Nephron (organoid): ENCODE data around the gene ZNF343.
A peak's percentile ranks its signal among the peaks of the same experiment; 100 is the strongest.

ENCODE experiments used
- H3K27ac Mint-ChIP-seq, 3 experiments: 2 replicates each; pipeline ENCODE4 v1.8.0; 2020; ENCODE audit warnings: mixed read lengths in 3 of 3, mild to moderate bottlenecking in 2 of 3, moderate library complexity in 1 of 3
- H3K27me3 Mint-ChIP-seq: 2 replicates; pipeline ENCODE4 v1.8.0; 2021; ENCODE audit warnings: low read depth, mild to moderate bottlenecking, moderate library complexity, mixed read lengths
- H3K36me3 Mint-ChIP-seq: 2 replicates; pipeline ENCODE4 v1.8.0; 2020; ENCODE audit warnings: low read depth, mixed read lengths
- H3K4me1 Mint-ChIP-seq: 2 replicates; pipeline ENCODE4 v1.8.0; 2020; ENCODE audit warnings: mixed read lengths
- H3K4me3 Mint-ChIP-seq, 3 experiments: 2 replicates each; pipeline ENCODE4 v1.8.0; 2020; ENCODE audit warnings: mild to moderate bottlenecking in 3 of 3, mixed read lengths in 3 of 3, moderate library complexity in 2 of 3
- H3K9me3 Mint-ChIP-seq: 2 replicates; pipeline ENCODE4 v1.8.0; 2020; ENCODE audit warnings: mixed read lengths
- CTCF ChIP-seq, 3 experiments: fragments of 200-600 bp; sonication (generic); IDR thresholded peaks; one replicate each; pipeline ENCODE4 v1.5.0; 2021; ENCODE audit warnings: antibody characterized with exemption in 3 of 3; ENCODE audit not compliant: unreplicated experiment in 3 of 3

ZNF343 gene

GRCh38 chr20:2470423-2471193 is 38.1 kb downstream of the ZNF343 start, which contains the start of gene SNRPB:
SNRPB (minus strand) TSS chr20:2470789; CDS start chr20:2470690, 99 bp downstream.
- no peak for TF ChIP-seq CTCF (IDR thresholded peaks at IDR 0.05; ENCODE audit: unreplicated experiment in 3 of 3)
- Mint-ChIP-seq H3K9me3 (no peaks in the 10 kb centered on the region), H3K27me3 (no peaks in the 10 kb centered on the region), H3K4me1 (peaks cover 35% of the 10 kb centered on the region), H3K36me3 (peaks cover 42% of the 10 kb centered on the region), H3K27ac (peak within 1 kb of the TSS; percentile 99 to 100 (median 99)), H3K4me3 (peak within 1 kb of the TSS; percentile 99 to 100 (median 99))

- Mint-ChIP-seq H3K27me3 (no peaks in the 10 kb centered on the region), H3K9me3 (no peaks in the 10 kb centered on the region), H3K4me1 (peaks cover 35% of the 10 kb centered on the region), H3K27ac (peak overlapping the region; percentile 99 to 100 (median 99)), H3K36me3 (peaks cover 48% of the 10 kb centered on the region), H3K4me3 (peak overlapping the region; percentile 99 to 100 (median 99))
- TF ChIP-seq CTCF (IDR thresholded peaks at IDR 0.05; ENCODE audit: unreplicated experiment in 3 of 3), result no peak
These were observed 38.7 kb downstream of the ZNF343 start for GRCh38 chr20:2469991-2470422.

- H3K36me3 Mint-ChIP-seq, result peaks cover 59% of the 10 kb centered on the region
- no peak for TF ChIP-seq CTCF (IDR thresholded peaks at IDR 0.05; ENCODE audit: unreplicated experiment in 3 of 3)
- peak overlapping the region in 1 of 3 experiments; percentile 99 for H3K27ac Mint-ChIP-seq
- H3K9me3 Mint-ChIP-seq, result no peaks in the 10 kb centered on the region
- no peaks in the 10 kb centered on the region for H3K27me3 Mint-ChIP-seq
- peak overlapping the region; percentile 99 to 100 (median 99) for H3K4me3 Mint-ChIP-seq
- peaks cover 35% of the 10 kb centered on the region for H3K4me1 Mint-ChIP-seq
These were observed 39.9 kb downstream of the ZNF343 start for GRCh38 chr20:2468581-2469407.

- no peaks in the 10 kb centered on the region for H3K27me3 Mint-ChIP-seq
- no peaks in the 10 kb centered on the region for H3K9me3 Mint-ChIP-seq
- H3K4me3 Mint-ChIP-seq, result peak overlapping the region; percentile 99 to 100 (median 99)
- TF ChIP-seq CTCF (IDR thresholded peaks at IDR 0.05; ENCODE audit: unreplicated experiment in 3 of 3), result no peak
- peak overlapping the region in 1 of 3 experiments; percentile 7 for H3K27ac Mint-ChIP-seq
- peaks cover 35% of the 10 kb centered on the region for H3K4me1 Mint-ChIP-seq
- H3K36me3 Mint-ChIP-seq, result peaks cover 65% of the 10 kb centered on the region
These were observed 41.3 kb downstream of the ZNF343 start for GRCh38 chr20:2467412-2467811.

GRCh38 chr20:2465100-2465499 is 43.6 kb downstream of the ZNF343 start:
- Mint-ChIP-seq H3K36me3 (peaks cover 82% of the 10 kb centered on the region), H3K9me3 (no peaks in the 10 kb centered on the region), H3K4me3 (no peak overlapping the region), H3K4me1 (peaks cover 24% of the 10 kb centered on the region), H3K27ac (no peak overlapping the region), H3K27me3 (no peaks in the 10 kb centered on the region)
- no peak for TF ChIP-seq CTCF (IDR thresholded peaks at IDR 0.05; ENCODE audit: unreplicated experiment in 3 of 3)
